Heart right ventricle (tissue), 16 donors: ENCODE results near the gene CDKAL1. TPM values are rescaled to one million over a fixed set of nuclear protein-coding genes. Genes with fewer than 3 reads are reported as not detected.

Source experiments
- ATAC-seq, 8 donors: fragments of 200-7000 bp; cut with Tn5 transposase; one replicate each; pipeline ENCODE4 v1.9.1; 2020; ENCODE audit warnings: mild to moderate bottlenecking in 8 of 8, moderate library complexity in 8 of 8, moderate number of reproducible peaks in 1 of 8
- DNase-seq, 2 donors: peaks; one replicate each; pipeline ENCODE4 v3.0.0-alpha.2; 2020
- H3K27ac ChIP-seq, 10 donors: fragments of 200-600 bp; sonication (generic) in 2 of 10; one replicate each; pipeline versions ENCODE4 v1.5.0 to v1.8.0; 2020 to 2022; ENCODE audit warnings: mild to moderate bottlenecking in 3 of 10
- H3K27me3 ChIP-seq, 7 donors: fragments of 200-600 bp; one replicate each; pipeline ENCODE4 v1.8.0; 2021 to 2022; ENCODE audit warnings: mild to moderate bottlenecking in 2 of 7
- H3K36me3 ChIP-seq, 9 donors: fragments of 200-600 bp; sonication (generic) in 1 of 9; one replicate each; pipeline versions ENCODE4 v1.5.0 to v1.8.0; 2020 to 2022; ENCODE audit warnings: mild to moderate bottlenecking in 2 of 9
- H3K4me1 ChIP-seq, 9 donors: fragments of 200-600 bp; sonication (generic) in 1 of 9; one replicate each; pipeline versions ENCODE4 v1.5.0 to v1.8.0; 2020 to 2022; ENCODE audit warnings: mild to moderate bottlenecking in 4 of 9
- H3K4me3 ChIP-seq, 10 donors: fragments of 200-600 bp; sonication (generic) in 2 of 10; one replicate each; pipeline versions ENCODE4 v1.5.0 to v1.8.0; 2020 to 2022; ENCODE audit warnings: mild to moderate bottlenecking in 7 of 10, moderate library complexity in 2 of 10
- H3K9me3 ChIP-seq, 11 donors: fragments of 200-600 bp in 10 of 11; sonication (generic) in 2 of 11; one replicate each; pipeline versions ENCODE4 v1.5.0 to v1.8.0; 2013 to 2022; ENCODE audit warnings: mild to moderate bottlenecking in 2 of 11, control low read depth in 1 of 11, moderate library complexity in 1 of 11
- CTCF ChIP-seq, 9 donors: fragments of 200-600 bp; sonication (generic) in 2 of 9; IDR thresholded peaks; one replicate each; pipeline versions ENCODE4 v1.5.0 to v1.8.0; 2021 to 2022; ENCODE audit warnings: antibody characterized with exemption in 9 of 9, mild to moderate bottlenecking in 5 of 9, moderate library complexity in 1 of 9
- WGBS, 2 donors: extraction: QIAGEN DNeasy Blood & Tissue Kit; methylation state at CpG; one replicate each; pipeline ENCODE4 v1.1.7; 2013; ENCODE audit warnings: inconsistent platforms in 1 of 2; 5-methylcytosine and 5-hydroxymethylcytosine counted together
- intact Hi-C, 10 donors: fragments of 100-400 bp; cut with DNase I; formaldehyde crosslinking; loops; one replicate each; pipeline versions ENCODE4 v1.11.1 to v1.14.2; 2022
- polyA plus RNA-seq, 2 donors: library from polyadenylated mRNA; stranded (reverse); fragments of 200-250 nt; gene quantifications; one replicate each; pipeline ENCODE4 v1.2.3, GENCODE V29; 2013
- total RNA-seq, 10 donors: library from RNA; stranded (reverse); fragmentation: NEBNext Ultra II Directional in 3 of 10; extraction: Animal tissue kit (Norgen Biotek cat#: 25700) in 3 of 10; gene quantifications; one replicate each; pipeline versions ENCODE4 v1.2.1 to v1.2.4, GENCODE V29; 2021 to 2023
- donor health status: Arrhythmogenic right ventricular cardiomyopathy.
- donor health status: ischemic (EF 13 %, LVEDD 7.1; RV severe dilation, severe dysfunction).
- donor health status: healthy with polysubstance abuse.
- donor health status: DM: no; HTN: yes; CAD: no.
- donor health status: DM: no; HTN: no; CAD: no.
- donor health status: ischemic (EF 25% LVEDD 6.9; RV normal size, moderate dysfunction).
- donor health status: ischemic (EF 25% LVEDD 5.7; RV mildly dilated, moderate dysfunction).
- donor health status: healthy.
- donor health status: DM: yes; HTN: yes; CAD: no.
- donor health status: Ischemic cardiomyopathy.
- donor health status: ischemic (EF 35%, LVEDD 5.7; RV mildly dilated, moderate dysfunction).
- donor health status: nonischemic (EF 11% LVEDD 7.7; RV severe dilation, severe dysfunction).
- donor health status: DM: yes; HTN: yes; CAD: no.
- donor health status: PGD.
- donor health status: ischemic (EF 29% LVEDD 5.4; RV normal size, mild dysfunction).
- donor health status: nonischemic (EF 23%, LVEDD 6.1; RV moderate dilation, normal function).

Gene CDKAL1
- total and polyA plus RNA-seq, 12 donors: 3.2 to 14.0 (median 10.6) TPM

GRCh38 chr6:20704325-20705025 lies 170.2 kb downstream of the CDKAL1 start:
- H3K36me3 ChIP-seq: no peaks in the 10 kb centered on the region
- H3K4me3 ChIP-seq: no peak overlapping the region
- no peaks in the 10 kb centered on the region for H3K9me3 ChIP-seq
- TF ChIP-seq CTCF (IDR thresholded peaks at IDR 0.05): no peak
- ATAC-seq (no peak), DNase-seq (no peak)
- 94 to 96% methylated on average over 2 of the region's 2 CpGs for WGBS, 2 donors
- H3K27me3 ChIP-seq: no peaks in the 10 kb centered on the region
- intact Hi-C loops: no loop called here
- H3K27ac ChIP-seq: no peak overlapping the region
- H3K4me1 ChIP-seq: peaks cover 0 to 1% (median 0%) of the 10 kb centered on the region in 9 donors

- ATAC-seq (no peak), DNase-seq (no peak)
- Histone ChIP-seq H3K4me3 (no peak overlapping the region), H3K27me3 (no peaks in the 10 kb centered on the region), H3K9me3 (no peaks in the 10 kb centered on the region), H3K27ac (no peak overlapping the region), H3K36me3 (no peaks in the 10 kb centered on the region), H3K4me1 (peaks cover 0 to 6% (median 0%) of the 10 kb centered on the region in 9 donors)
- 78 to 97% methylated on average over 5 of the region's 5 CpGs for WGBS, 2 donors
- TF ChIP-seq CTCF (IDR thresholded peaks at IDR 0.05): no peak
- intact Hi-C loops: no loop called here
These were observed 171.5 kb downstream of the CDKAL1 start for GRCh38 chr6:20705741-20706140.

- Histone ChIP-seq H3K27ac (no peak overlapping the region), H3K36me3 (no peaks in the 10 kb centered on the region), H3K4me1 (peaks cover 0 to 6% (median 0%) of the 10 kb centered on the region in 9 donors), H3K9me3 (no peaks in the 10 kb centered on the region), H3K4me3 (no peak overlapping the region), H3K27me3 (no peaks in the 10 kb centered on the region)
- ATAC-seq (no peak), DNase-seq (no peak)
- no peak for TF ChIP-seq CTCF (IDR thresholded peaks at IDR 0.05)
- WGBS, 2 donors: 92 to 100% methylated on average over 1 of the region's 1 CpG
- intact Hi-C loops: no loop called here
These were observed 172.1 kb downstream of the CDKAL1 start for GRCh38 chr6:20706238-20706938.

GRCh38 chr6:20706939-20707485 lies 172.8 kb downstream of the CDKAL1 start:
- Histone ChIP-seq H3K4me3 (no peak overlapping the region), H3K4me1 (peaks cover 0 to 6% (median 0%) of the 10 kb centered on the region in 9 donors), H3K9me3 (no peaks in the 10 kb centered on the region), H3K27me3 (no peaks in the 10 kb centered on the region), H3K36me3 (no peaks in the 10 kb centered on the region), H3K27ac (no peak overlapping the region)
- intact Hi-C loops: no loop called here
- no peak for DNase-seq
- ATAC-seq: no peak
- WGBS, 2 donors: 81 to 87% methylated on average over 2 of the region's 2 CpGs
- TF ChIP-seq CTCF (IDR thresholded peaks at IDR 0.05): no peak
